Measurements from ENCODE around the gene R3HCC1L.

R3HCC1L gene

DNA sequence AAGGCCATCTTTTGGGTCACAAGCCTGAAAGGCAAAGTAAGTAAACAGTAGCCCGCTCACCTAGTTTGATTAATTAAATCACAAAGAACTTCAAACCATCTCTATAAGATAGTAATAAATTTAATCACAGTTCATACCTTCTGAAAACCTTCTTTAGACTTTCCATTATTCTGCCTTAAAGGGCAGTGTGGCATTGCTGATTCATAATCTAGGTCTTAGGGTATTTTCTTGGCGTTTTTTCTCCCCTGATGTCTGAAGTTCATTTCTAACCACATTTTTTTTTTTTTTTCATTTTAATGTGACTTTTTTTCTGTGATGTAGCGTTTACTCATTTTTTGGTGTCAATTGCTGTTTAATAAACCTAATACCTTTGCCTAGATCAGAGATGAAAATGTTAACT is 106.1 kb downstream of the R3HCC1L start:
- DNase-seq: no peak

DNA sequence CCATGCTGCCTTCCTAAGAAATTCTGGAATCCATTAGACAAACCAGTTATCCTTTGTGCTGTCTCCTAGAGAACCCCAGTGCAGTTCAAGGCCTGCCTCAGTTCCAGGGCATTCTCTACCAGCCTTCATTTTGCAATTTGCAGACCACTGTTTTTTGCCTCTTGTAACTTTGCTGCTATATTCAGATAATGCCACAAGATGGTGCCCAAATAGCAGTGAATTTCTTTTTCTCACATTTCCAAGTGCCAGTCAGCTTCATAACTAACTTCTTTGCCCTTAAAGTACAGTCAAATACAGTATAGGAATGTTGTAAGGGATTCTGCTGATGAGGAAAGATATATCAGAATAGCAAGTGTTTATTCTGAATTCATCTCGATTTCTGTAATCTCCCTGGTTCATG is 108.4 kb downstream of the R3HCC1L start:
- DNase-seq: no peak

DNA sequence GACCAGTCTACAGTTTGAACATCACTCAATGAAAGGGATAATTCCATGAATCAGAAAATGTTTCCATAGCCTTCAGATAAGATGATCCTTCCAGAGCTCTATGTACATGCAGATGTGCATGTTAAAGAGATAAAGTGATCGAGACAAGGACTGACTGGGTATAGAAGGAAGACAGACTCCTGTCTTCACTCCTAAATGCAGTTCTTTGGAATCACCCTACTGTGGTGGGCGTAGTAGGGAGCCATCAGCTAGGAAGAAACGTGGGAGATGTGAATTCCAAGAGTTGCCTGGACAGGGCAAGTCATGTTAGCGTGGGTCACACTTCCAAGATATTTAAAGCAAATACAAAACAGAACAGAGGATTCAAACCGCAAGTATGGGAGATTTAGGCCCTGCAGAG is 109.7 kb downstream of the R3HCC1L start:
- no peak for DNase-seq

DNA sequence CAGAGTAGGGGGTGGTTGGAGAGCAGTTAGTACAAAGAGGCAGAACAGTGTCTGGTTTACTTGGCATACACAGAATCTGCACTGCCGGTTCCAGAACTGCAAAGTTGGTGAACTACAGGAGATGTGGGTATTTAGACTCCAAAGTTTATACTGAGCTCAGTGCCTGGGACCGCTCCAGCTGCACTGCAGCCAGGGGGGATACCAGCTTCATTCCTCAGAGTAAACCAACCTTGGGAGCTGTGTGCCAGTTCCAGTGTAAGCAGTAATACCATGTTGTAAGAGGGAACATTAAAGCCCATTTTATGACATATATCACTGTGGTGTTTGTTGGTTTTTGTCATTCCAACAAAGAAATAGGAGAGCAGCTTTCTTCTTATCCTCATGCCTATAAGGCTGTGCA is 110.1 kb downstream of the R3HCC1L start:
- no peak for DNase-seq

DNA sequence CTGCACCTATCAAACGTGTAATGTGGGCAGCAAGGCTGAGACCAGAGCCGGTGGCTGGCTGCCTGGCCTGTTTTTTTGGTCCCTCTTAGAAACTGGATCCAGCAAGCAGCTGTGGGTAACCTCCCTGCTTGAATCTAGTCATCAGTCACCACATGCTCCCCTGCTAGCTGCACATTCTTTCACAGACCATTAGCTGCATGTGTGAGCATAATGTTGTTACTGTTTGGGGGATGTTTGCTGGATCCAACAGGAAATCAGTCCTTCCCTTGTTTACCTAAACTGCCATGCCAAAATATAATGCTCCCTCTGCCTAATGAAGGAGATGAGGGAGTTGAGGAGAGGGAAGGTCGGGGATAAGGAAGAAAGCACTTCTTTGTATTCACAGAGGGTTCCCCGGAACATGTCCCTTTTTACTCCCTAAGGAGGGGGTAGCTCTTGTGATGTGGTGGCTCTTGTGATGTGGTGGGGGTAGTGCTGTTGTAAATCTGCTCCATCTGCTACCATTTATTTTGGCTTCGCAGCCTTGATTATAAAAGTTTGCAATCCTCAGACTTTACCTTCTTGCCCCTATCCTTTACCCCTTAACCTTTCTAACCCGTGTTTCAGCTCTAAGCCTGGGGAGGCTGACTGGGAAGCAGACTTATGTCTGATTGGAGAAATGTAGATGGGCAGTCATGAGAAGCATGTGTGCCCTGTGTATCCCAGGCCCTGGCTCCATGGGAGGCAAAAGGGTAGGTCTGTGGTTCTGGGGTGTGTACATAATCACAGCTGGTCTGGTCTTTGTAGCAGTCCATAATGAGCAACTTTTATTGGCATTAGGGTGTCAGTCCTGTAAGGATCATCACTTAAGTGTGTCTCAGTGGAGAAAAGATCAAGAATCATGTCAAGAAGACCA is 112.7 kb downstream of the R3HCC1L start:
- no peak for DNase-seq

DNA sequence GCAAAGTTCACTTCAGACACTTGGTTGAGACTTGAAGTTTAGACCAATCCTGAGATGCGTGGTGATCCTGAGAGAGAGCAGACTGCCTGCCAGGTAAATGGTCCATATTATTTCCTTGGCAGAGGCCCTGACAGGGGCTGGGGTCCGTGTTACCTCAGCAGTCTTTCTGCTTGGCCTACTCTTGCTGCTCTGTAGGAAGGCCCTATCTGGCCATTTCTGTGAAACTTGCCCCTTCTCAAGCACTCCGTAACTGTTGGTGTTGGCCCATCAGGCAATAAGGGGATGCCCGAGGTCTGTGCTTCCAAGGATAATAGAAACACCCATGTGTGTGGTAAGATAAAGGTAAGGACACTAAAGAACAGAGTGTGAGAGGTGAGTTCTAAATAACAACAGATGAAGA is 113.6 kb downstream of the R3HCC1L start:
- no peak for DNase-seq

DNA sequence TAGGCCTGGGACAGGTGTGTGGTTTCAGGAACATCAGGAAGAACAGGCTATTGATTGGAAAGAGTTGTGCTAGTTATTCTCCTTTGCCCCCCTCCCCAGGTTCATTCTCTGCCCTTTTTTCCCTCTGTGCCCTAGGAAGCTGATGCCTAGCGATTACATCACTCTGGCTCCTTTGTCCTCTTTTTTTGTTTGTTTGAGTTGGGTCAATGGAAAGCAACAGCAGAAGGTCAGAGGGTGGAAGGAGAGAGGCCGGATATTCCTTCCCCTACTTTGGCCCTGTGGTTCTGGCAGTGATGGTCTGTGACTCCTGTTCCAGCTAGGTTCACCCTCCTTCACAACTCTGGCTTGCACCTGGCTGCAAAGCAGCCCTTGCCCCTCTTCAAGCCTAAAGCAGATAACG is 114.7 kb downstream of the R3HCC1L start:
- no peak for DNase-seq

DNA sequence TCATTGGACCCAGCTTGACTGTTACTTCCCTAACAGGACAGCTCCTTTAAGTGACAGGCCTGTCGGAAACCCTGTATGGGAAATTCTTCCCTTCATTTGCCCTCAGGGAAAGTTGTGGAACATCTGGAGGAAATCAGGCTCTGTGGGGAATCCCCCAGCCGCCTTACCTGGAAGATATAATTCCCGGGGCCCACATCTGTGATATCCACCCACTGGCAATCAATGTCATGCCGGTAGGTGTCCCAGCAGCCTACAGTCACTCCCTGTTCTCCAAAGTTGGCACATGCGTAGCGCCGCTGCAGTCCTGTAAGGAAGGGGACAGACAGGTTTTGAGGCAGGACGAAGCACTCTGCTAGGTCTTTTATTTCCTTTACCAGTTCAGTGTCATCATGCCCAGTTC is 116.9 kb downstream of the R3HCC1L start:
- no peak for DNase-seq

DNA sequence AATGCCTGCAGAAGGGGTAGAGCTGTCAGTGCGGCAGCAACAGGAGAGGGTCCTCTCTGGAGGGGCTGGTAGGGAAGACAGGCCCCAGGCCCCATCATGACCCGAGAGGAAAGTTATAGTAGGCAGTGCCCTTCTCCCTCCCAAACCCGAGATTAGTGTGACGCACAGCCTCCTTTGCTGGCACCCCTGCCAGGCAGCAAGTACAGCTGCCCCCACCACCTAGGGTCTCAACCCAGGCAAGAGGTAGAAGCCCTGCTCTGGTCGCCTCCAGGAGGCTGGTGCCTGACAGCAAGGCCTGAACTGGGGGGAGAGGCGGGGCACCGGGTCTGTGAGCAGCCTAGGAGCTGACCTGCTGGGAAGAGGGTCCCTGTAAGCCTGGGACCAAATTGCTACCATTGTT is 118.0 kb downstream of the R3HCC1L start:
- no peak for DNase-seq

DNA sequence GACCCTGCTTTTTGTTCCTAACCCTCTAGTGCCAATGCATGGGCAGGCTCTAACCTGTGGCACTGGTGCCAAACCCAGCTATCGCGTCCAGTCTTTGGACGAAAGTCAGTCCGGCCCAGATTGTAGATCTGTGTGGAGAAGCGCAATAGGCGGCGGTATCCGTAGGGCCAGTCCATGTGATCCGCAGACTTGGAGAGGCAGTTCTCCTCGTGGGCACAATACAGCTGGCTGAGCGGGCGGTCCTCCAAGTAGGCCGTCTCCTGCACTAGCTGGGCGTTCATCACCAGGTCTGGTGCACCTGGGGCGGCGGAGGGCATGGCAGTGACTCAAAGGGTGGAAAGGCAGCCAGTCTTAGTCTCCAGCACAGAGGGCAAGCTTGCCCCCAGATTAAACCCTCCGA is 119.0 kb downstream of the R3HCC1L start:
- DNase-seq: no peak

DNA sequence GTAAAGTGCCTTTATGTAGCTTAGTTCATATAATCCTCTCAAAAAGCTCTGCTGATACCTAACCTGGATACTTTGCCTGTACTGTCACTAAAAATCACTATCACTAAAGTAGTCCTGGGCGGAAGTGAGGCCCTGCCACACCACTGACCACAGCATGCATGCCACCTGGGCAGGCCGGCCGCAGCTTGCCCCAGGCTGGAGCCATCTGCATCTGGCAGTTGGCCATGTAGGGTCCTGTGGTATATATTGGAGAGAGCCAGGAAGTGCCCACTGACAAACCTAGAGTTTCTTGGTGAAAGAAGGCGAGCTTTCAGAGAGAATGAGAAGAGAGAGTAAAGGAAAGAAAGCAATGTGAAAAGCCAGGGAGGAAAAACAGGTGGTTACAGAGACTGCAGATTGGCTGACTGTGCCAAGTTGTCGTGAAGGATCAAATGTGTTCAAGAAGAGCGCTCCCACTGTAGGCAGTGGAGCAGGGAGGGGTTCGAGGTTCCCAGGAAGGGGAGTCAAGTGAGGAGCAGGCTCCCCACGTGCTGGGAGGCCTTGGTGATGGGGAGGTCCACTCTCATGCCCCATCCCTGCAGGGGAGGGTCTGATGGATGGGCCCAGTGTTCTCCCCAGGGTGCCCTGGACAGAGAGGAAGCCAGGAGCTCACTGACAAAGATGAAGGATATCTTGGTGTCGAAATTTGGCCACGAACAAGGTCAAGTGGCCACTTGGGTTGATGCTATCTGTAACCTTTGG is 119.9 kb downstream of the R3HCC1L start:
- DNase-seq: no peak

DNA sequence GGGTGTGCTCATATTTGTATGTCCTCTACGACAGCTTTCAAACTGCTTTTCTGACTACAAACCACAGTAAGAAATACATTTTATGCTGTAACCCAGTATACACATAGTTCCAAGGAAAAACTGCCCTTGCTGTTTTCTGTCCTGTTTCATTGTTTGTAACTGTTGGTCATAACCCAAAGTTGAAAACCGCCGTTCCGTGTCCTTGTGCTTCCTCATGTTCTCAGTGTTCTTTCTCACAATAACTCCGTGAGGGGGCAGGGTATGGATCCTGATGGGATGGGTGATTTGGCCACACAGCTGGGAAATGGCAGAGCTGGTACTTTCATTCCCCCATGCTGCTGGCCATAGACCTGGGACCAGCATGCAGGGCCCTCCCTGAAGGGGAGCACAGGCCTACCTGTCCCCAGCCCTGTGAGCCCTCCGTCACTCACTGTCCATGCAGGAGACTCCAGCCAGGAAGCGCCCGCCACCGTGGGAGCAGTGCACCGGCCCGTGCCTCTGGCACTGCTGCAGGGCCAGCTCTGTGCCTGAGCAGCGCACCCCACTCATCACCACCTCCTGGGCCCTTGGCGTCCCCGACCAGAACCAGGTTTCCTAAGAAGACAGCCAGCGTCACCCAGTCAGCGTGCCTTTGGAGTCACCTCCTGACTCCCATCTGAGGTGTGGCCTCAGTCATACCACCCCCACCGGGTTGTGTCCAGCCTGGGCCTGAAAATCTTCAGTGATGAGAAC is 120.9 kb downstream of the R3HCC1L start:
- DNase-seq: no peak

DNA sequence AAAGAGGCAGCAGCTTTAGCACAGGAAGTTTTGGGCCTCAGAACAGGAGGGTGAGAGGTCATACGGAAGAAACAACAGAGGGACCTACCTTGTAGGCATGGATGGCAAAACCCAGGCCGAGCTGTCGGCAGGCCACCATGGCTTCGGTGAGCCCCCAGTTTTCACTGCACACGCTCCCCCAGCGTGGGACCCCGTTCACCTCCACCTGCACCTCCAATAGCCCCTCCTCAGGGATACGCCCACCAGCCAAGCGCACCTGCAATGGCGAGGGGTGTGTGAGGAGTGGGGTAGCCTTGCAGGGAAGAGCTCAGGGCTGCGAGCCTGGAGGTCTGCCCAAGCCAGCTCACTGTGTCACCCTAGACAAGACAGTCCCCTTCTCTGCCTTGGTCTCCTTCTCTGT is 122.2 kb downstream of the R3HCC1L start:
- no peak for DNase-seq

DNA sequence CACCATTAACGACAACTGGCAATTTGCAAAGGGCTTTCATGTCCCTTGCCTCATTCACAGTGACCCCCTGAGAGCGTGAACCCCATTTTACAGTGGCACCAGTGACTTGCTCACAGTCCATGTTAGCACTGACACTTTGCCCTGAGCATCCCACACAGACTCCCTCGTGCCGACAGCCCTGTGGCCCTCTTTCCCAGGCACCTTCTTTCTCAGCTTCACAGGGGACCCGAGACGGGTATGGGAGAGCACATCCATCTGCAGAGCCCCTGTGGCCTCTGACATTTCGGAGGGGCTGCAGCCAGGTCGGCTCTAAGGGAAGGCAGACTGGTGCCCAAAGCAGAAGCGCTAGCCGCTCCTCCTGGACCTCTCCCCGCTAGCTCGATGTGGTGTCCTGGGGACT is 122.7 kb downstream of the R3HCC1L start:
- DNase-seq: no peak

DNA sequence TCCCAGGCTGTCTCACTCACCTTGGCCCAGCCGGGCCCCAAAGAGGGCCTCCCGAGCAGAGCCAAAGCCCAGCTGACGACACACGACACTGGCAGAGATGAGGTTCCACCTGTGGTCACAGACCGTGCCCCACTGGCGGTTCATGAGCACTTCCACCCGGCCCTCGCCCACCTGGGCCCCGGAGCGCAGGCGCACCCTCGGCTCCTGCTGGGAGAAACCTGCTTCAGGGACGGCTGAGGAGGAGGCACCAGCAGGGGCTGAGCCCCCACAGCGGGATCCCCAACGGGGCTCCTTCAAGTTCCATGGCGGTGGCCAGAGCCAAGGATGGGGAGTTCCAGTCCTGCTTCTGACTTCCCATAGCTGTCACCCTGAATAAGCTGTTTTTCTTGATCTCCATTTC is 123.5 kb downstream of the R3HCC1L start:
- DNase-seq: no peak

DNA sequence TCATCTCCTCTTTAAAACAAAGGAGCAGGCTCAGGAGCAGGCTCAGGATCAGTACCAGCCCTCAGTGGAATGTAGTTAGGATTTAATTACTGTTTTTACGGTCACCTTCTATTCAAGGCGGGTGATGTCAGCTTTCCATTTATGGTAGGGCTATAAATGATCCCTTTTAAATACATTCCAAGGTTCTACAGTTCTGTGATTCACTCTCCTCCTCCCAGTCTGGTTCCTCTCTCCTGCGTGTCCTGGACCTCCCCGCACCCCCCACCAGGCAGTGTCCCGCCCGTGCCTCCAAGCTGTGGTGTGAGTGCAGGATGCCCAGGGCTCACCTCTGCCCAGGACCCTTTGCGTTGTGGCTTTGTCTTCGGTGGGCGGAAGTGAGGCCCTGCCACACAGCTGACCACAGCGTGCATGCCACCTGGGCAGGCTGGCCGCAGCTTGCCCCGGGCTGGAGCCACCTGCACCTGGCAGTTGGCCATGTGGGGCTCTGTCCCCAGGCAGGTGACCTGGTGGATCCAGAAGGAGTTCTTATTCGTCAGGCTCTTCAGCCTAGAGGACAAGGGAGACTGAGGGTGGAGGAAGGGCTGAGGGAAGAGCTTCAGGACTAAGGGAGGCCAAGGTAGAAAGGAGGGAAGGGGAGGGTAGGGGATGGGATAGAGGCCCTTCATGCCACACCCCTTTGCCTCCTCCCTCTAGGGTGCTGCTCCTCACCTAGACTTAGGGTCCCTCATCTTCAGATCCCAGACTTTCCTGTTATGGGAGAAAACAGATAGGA is 124.4 kb downstream of the R3HCC1L start:
- no peak for DNase-seq

DNA sequence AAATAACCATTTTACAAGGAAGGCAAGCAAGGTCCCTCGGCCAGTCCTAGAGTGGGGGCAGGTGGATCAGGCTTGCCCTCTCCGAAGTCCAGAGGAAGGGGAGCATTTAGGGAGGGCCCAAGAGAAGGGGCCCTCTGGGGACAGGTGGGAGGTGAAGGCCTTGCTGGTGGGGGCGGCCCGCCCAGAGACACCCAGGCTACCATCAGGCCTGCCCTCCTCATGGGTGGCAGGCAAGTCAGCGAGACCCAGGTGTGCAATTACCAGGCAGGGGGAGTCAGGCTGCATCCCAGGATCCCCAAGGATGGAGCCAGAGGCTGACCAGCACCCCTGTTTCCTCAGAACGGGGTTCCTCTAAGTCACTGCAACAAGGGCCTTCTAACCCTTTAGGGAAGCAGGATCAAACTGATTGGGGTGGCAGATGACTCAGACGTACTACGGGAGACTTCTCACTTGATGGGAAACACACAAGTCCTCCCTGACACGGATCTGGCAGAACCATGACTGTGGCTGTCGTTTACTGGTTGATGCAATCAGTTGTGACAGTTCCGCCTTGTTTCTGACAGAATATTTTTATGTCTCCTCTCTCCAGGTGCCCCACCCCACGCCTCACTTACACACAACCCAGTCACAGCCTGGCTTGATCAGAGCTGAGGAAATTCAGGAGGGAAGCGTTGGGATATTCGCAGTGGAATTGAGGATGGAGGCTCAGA is 125.3 kb downstream of the R3HCC1L start:
- DNase-seq: no peak

DNA sequence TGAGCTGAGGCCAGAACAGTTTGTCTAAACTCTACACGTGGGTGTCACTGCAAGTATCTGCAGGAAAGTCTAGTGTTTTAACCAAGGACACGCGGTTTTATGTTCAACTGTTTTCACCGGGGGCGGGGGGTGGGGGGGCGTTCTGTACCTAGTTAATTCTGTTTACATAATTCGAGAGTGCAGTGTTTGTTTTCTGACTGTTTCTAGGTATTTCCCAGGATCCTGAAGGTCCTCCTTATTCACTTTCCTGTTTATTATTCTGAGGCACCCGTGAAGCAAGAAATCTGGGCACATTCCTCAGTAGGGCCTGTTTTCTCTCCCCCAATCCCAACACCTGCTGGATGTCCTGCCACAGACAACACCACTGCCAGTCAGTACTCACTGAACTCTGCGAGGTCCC is 125.9 kb downstream of the R3HCC1L start:
- DNase-seq: no peak

DNA sequence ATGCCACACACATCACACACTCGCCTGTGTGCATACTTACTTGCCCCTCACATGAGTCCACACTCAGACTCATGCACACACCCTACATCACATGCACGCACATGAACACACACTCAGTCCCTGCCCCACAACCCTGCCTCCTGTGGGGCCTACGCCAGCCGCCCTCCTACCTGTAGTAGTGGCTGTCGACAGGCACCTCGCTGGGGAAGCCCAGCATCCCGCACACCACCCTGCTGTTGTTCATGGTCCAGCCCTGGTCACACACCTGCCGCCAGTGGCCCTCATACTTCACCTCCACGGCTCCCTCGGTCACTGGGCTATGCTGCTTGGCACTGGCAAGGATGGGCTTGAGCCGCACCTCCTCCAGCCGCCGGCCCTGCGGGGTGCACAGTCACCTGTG is 126.3 kb downstream of the R3HCC1L start:
- DNase-seq: no peak

DNA sequence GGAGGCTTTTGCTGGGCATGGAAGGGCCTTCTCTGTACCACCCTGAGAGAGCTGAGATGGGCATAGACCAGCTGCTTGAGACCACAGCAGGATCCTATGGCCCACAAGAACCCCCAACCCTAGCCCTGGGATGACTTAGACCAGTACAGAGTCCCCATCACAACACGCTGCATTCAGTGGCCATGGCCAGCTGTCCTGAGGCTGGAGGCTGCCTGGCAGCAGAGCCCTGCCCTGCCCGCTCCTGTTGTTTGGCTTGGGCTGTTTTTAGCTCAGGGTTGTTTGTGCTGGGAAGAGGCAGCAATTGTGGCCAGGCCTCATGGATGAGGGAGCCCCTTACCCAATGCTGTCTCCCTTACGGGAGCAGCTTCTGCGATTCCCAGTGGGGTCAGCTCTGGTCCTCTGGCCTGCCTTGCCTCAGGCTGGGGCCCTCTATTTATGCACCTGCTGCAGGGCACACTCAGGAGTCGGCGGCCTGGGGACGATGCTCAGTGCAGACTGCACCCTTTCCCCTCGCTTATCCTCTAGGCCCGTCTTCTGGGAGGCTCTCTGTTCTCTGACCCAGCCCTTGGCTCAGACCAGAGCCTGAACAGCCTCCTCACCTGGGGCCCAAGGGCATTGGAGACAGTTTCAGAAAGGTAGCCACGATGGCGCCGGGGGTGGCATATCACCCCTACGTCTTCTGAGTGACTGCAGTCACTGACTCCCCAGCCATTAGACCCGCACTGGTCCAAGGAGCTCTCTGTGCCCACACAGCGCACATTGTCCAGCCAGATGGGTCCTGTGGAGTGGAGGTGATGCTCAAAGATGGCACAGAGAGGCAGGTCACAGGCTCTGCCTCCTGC is 127.2 kb downstream of the R3HCC1L start:
- DNase-seq: no peak

DNA sequence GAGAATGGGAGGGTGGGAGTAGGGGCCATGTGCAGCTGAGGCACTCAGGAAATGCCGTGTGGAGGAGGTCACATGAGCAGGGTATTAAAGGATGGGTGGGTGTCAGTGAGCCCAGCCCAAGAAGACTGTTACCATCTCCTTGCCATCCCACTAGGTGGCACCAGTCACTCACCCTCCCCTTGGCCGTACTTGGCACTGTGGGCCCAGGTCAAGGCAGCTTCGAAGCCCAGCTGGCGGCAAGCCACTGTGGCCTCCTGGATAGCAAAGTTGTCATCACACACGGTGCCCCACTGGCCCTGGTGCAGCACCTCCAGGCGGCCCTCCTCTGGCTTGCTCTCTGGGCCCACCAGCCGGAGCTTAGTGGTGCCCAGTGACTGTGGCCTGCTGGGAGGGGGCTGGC is 128.1 kb downstream of the R3HCC1L start:
- peak; percentile 28 for DNase-seq
